CD4-positive, alpha-beta T cell treated with Interleukin-15 for 1 hour (primary cell): ENCODE measurements around the gene ABLIM1.
"Not testable (repeated sequence)": the region's sequence is repeated elsewhere in the genome, so short reads cannot be mapped to it uniquely, and the experiment has no call there.

ENCODE experiments used
- DNase-seq: peaks from one replicate; pipeline ENCODE4 v3.0.0-alpha.2; 2020

ABLIM1 gene

DNA sequence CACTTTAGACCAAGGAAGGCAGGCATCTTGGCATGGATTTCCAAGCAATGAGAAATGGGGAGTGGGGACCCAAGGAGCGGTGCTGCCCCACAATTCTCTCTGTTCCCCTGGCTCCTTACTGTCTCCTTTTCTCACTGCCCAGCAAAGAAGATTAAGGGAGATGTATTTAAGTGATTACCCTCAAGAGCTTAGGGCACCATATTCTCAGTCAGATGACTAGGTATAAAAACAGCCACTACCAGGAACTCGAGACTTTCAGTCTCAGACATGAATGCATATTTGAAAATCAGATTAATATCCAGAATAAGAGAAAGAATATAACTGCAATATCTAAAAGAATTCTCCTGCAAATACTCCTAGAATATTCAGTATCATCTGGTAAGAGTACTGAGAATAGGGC lies at the start of gene ABLIM1:
ABLIM1 (minus strand) TSS at position 101 of the 400 bp plus-strand sequence; CDS start at position 26, 75 bp downstream.
- no peak for DNase-seq

DNA sequence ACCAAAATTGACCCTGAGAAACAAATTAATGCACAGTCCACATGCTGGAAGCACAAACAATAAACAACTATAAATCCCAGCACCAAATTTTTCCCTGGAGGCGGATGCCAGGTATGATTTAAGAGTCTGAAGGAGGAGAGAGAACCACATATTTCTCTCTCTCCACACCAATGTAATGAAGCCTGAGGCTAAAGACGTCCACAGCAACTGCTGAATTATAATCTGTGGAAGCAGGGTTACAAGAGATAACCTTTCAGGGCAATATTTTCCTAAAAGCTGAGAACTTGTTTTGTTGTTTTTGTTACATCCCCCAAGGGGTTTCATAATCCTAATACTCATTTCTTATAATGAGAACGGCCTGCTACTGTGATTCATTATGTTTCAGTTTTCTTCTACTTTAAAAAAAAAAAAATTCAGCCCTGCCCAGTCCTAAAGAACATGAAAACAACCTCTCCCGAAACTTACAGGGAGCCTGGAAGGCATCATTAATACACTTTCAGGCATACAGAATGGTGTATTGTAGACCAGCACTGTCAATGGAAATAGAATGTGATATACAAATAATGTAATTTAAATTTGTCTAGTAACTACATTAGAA lies 48.5 kb upstream of the ABLIM1 start:
- no peak for DNase-seq

DNA sequence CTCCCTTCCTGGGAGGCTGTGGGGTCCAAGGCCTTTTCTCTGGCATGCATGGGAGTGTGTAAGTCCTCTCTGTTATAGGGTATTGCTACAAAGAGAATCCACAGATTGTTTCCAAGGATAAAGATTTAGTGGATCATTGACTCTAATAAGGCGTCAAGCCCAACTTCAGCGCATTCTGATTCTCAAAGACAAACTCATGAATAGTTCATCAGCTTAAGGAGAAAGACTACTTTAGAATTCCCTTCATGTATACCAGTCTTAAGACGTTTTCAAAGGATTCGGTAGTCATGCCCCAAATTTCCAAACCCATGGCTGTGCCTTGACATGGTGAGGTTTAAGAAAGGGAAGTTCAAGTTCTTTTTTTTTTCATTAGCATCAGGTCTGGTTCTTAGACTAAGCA lies 46.6 kb upstream of the ABLIM1 start:
- no peak for DNase-seq

DNA sequence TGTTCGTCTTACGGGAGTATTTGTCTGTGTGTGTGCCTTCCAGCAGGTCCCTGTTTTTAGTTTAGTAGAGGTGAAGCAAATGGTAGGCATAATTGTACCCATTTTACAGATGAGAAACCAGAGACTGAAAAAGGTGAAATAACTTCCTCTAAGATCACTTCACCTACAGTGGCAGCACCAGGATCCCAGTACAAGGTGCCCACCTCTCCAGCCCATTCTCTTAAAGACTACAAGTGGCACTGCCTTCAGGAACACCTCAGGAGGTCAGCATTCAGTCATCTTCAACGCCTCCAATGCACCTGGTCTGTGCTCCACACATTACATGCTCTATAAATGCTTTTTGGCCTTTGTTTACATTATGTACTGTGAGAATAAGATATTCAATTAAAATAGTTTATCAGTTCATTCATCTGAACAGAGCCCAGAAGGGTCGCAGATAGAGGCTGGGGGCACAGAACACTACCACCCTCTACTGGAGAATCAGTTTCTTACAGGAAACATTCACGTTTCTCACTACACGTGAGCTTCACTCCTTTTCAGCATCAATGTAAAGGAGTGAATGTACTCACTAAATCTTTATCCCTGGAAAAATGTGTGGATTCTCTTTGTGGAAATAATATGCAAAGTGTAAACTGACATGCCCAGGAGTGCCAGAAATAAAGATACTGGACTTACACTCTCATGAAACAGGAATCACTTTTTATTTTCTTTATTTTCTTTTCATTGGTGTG lies 45.5 kb upstream of the ABLIM1 start:
- DNase-seq = no peak

DNA sequence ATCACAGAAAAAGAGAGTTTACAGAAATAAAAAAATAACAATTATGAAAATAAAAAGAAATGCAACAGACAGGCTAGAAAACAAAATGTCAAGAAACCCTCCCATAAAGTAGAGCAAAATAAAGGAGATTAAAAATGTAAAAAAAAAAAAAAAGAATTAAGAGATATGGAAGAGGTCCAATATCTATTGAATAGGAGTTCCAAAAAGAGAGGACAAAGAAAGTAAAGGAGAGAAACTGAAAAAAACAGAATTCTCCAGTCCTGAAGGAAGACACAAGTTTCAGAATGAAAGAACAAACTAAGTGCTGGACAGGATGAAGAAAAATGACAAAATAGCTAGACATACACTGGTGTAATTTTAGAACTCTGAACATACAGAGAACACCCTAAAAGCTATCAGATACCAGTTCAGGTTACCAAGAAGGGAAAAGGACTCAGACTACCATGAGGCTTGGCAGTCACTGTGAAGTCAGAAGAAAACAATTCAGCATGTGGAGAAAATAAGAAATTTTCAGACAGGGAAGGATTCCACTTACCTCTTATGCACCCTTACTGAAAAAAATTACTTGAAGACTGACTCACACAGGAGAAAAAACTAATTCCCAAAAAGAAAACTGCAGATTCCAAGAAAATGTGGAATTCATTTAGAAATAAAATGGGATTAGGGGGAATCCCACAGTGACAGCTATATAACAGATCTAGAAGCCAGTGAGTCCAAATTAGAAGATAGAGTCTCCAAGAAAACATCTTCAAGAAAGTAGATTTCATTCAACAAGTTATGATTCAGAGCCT lies 40.4 kb upstream of the ABLIM1 start:
- DNase-seq = no peak

DNA sequence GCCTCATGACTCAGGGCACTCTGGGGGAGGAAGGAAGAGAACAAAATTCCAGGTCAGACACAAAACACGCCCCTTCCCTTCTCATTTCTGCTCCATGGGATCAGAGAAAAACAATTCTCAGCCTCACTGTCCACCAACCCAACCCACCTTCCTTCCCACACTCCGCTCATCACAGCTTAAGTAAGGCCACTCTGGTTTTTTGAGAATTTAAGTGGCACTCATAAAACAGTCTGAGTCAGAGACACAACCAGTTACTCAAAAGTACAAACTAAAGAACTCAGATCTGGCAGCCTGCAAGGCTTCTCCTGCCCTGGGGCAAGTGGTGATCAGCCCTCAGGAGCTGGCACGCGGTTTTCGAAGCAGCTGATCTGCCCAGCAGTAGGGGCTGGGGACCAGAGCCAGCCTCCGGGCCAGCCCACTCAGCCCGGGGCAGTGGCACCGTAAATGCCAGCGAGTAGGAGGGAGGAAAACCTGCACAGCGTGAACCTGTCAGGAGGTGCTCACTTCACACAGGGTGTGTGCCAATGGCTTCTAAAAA lies 39.1 kb upstream of the ABLIM1 start:
- no peak for DNase-seq

DNA sequence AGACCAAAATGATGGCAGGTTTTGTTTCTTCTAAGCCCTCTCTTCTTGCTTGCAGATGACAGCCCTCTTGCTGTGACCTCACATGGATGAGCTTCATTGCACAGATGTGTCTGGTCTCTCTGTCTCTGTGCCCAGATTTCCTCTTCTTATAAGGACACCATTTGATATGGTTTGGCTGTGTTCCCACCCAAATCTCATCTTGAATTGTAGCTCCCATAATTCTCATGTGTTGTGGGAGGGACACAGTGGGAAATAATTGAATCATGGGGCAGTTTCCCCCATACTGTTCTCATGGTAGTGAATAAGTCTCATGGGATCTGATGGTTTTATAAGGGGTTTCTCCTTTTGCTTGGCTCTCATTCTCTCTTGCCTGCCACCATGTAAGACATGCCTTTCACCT lies 38.2 kb upstream of the ABLIM1 start:
- DNase-seq = not testable (repeated sequence)

DNA sequence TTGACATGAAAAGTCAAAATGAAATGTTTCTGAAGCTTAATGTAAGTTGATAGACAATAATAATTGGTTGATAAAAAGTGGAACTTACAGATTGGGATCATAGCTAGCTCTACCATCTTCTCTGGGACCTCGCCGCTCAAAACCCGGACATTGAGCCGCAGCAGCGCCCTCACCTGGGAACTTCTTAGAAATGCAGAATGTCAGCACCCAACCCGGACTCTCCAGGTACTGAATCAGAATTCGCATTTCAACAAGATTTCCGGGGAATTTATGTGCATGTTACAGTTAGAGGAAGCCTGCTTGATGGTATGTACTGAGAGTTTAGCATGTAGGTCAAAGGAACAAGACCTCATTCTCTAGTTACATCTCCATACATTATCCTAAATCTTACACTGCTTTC lies 36.7 kb upstream of the ABLIM1 start:
- DNase-seq = no peak

DNA sequence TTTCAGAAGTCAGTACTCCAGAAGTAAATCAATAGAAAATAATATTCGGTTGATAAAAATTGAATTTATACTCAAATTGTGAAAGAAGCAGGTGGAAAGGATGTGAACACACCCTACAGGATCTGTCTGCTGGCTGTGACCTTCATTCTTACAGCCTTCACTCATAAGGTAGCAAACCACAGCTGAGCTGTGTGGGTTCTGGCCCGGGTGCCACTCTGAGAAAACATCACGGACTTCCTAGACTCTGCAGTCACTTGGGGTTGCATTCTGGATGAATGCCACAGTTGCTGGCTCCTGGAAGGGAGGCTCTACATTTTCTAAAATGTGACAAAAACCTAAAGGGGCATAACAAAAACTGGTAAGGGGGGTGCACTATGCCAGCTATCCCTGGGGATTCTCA lies 36.0 kb upstream of the ABLIM1 start:
- no peak for DNase-seq

DNA sequence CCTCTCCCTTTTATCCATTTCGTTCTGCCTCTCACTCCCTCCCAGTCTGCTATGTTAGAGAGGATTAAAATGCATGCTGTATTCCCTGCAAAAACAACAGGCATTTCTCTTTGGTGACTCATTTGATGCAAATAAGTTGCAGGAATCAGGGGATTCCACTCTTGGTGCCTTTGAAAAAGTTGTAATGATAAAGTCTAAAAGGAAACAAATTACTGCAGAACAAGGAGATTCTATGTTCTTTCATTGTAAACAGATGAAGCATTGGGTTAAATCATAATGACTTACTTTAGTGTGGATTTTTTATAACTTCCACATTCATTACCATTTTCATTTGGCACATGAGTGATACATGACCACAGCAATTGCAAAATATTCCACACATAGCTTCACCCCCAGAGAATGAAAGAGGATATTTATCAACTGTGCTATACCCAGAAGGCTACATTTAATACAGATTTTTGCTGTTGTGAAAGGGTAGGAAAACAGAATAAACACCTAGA lies 33.4 kb upstream of the ABLIM1 start:
- no peak for DNase-seq

DNA sequence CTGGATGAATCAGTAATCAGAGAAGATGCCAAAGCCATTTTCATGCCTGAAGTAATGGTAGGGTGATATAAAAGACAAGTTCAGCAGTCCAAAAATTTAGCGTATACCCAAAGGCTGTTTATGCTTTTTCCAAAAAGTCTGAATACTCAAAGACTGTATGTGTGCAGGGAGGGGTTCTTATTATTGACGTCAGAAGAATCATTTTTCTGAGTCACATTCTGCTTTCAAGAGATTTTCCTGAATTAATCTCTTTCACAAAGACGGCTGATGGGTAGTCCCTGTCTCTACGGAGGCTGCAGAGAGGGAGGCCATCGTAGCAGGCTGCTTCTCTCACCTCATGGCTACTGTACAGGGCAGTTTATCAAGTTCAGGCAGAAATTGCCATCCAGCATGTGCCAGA lies 30.7 kb upstream of the ABLIM1 start:
- no peak for DNase-seq

DNA sequence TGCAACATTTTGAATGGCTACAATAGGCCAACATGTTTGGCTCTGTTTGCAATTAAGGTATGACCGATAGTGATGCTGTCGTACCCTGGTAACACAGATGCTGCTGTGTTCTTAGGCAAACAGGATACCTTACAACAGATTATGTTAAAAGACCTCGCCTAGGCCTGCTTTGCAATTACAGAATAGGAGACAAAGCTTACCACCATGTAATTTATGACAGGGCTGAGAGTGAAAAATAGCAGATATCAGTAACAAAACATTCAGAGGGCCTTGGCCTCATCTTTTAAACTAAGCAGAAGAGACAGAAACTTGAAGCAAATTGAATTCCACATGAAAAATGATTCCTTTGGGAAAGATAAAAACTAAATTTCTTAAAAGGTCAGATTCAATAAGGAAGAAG lies 29.4 kb upstream of the ABLIM1 start:
- DNase-seq = no peak

DNA sequence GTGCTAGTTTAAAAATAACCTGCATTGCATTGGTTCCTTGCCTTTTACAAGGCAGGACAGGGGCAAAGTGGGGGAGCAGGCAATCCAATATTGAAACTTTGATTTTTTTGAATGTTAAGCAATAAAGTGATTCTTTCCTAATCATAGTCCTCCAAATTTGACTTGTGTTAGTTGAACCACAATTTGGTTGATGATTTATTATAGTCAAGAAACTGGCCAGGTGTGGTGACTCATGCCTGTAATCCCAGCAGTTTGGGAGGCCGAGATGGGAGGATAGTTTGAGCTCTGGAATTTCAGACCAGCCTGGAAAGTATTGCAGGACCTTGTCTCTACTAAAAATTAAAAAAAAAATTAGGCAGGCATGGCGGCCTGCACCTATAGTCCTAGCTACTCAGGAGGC lies 27.9 kb upstream of the ABLIM1 start:
- DNase-seq = no peak

DNA sequence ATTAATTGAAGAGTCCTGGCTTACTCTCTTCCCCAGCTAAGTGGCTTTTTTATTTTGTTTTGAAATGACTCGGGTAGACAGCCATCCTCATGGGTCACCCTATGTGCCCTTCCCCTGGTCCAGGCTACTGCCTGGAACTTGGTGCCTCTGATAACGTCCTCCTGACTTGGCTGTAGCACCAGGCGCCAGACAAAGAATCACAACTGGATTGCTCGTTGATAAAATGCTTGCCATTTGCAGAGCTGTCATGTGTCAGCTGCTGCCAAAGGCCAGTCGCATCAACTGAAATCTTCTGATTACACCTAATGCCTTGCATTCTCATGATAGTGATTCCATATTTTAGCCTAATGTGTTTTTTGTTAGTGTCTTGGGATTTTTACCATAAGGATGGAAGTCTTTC lies 27.4 kb upstream of the ABLIM1 start:
- no peak for DNase-seq

DNA sequence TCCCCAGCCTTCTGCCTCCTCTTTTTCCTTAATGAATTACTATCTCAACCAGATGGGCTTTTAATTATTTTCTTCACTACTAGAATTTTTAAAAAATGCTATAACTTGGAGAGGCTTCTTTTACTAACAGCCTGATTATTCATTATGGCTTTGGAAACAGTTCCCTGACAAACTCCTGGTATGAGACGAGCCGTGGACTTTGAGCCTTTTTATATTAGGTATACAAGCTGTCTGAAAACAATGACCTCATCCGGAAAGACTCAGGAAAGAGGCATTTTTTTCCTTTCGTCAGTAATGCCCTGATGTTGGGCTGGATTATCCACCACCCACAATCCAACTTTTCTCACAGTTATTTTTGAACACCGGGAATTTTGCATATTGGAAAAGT lies 26.7 kb upstream of the ABLIM1 start:
- DNase-seq = no peak

DNA sequence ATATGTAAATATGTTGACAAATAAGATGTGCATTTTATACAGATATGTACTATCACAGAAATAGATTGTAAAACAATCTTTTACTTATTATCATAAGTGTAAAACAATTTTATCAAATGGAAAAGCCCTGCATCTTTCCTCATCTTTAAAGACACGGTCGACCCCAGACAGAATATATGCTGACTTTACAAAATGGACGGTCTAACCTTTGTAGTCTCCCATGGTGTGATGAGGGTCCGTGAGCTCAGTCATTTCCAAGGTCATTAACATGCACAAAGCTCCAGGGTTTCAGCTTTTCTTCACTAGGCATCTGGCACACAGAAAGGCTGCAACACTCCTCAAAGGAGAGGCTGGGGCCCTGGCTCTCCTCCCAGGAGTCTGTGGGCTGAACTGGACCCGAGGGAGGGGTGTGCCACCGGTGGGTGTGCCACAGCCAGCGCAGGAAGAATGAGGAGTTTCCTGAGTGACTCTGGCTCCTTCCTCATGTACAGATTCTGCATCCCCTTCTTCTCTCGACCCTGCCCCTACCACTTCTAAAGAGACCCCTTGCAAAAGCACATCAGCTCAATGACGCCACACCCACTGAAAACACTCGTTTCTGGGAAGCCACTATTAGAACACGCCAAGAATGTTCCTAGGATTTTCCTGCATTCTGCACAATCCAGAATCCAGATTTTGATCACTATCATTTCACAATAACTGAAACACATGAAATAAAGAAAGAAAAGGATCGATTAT lies 26.2 kb upstream of the ABLIM1 start:
- no peak for DNase-seq

DNA sequence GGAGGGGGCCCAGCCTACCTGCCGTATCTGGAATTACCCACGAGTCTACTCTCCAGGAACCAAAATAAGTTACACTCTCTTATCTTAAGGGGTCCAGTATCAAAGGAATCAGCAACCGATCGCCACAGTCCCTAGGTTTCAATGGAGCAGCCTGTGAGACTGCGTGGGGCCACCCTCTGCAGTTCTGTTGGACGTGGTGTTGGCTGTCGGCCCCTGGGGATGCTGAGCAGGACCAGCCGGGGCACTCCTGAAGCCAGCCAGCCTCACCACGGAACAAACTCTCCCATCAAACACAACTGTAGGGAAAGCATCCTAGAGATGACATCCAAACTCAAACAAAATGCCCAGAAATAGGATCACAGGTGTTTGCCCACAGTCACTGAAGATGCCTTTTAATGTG lies 25.5 kb upstream of the ABLIM1 start:
- DNase-seq = no peak

DNA sequence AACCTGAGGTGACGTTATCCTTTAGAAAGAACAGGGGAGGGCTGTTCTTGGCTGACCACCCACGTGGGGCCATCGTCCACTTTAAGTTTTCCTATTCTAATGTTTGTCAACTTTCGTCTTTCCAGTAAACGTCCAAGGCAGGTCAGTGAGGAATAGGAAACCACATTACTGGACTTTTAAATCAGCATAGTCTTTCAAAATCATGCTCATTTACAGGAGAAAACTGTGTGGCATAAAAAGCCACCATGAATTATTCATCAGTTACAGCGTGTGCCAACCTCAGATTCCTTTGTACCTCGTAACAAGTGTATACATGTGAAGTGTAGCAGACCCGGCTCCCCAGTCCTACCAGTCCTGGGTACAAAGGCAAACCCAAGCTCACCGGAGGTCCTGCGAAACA lies 25.1 kb upstream of the ABLIM1 start:
- DNase-seq = no peak

DNA sequence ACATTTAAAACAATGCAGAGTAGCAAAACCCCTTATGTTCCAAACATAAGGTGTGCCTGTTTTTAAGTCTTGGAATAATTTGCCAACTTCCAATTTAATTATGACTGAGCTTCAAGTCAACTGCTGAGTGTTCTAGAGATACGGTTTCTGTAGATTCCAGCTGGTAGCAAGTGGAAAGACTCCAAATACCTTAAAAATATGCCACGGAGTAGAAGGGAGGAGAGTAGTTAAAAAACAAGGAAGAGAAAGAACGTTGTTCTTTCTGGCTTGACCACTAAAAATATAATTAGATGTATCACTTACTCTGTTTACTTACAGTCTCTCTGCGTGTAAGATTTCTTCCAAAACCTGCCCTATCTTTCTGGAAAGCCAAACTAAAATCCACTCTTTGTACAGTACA lies 24.5 kb upstream of the ABLIM1 start:
- no peak for DNase-seq

DNA sequence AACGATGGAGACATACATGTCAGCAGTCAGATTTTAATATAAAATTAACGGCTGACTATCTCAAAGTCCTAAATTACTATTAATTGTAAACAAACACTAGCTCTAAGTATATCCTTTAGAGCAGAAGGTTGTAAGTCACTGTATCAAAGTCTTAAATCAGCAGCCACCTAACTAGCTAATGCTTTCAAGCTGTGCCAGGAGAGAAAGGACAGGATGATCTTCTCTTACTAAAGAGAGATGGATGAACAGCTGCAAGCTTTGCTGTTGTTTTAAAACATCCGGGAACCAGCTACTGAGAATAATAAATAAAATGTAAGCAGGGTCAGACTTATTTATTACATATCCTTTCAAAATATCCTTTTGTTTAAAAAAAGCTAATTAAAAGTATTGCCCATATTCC lies 24.0 kb upstream of the ABLIM1 start:
- DNase-seq = no peak

DNA sequence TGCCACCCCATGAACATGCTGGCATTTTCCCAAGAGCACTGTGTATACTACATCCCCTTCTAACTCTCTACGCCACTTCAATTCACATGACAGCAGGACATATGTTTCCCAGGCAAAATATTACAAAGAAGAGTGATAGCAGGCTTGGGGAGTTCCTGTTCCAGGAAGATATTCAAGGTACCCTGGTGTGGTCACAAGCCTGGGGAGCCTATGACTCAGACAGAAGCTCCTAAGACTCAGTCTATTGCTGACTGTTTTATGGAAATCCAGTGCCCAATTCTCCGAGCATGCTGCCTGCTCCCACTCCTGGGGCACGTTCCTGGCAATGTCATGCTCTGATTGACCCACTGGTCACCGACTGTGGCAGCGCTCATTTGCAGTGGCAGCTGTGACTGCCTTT lies 23.5 kb upstream of the ABLIM1 start:
- DNase-seq = no peak

DNA sequence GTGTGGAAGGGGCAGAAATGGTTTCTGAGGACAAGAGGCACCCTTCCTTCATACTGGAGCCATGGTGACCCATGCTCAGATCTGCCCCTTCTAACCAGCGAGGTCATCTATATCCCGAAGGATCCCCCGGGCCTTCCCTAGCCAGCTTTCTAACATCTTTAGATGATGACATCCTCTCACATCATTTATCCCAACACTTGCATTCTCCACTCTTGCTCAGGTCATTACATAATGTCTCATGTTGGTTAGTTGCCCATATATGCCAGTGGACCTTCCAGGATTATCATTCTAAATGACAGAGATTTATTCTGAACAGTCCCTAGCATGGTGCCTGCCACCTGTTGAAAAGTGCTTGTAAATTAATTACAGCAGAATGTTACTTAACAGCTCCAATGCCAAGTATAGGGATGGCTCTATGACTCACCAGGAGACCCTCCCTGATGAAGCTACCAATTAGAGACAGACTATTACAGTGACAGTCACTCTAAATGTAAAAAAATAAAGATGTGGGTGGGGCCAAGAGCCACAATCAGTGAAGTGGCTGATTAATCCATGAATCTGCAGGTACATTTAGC lies 22.6 kb upstream of the ABLIM1 start:
- no peak for DNase-seq

DNA sequence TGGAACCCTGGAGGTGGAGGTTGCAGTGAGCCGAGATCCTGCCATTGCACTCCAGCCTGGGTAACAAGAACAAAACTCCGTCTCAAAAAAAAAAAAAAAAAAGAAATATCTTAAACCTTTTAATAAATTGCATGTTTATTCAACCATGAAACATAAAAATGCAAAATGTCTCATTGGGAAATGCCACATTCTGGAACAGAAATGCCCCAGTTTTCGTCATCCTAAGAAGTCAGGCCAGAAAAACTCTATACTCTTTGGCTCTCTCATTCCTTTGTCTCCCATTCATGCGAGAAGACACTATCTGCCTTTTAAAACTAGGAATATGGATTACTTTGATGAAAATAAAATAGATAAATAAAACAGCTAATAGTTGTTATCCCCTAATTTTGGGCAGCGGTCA lies 21.5 kb upstream of the ABLIM1 start:
- DNase-seq = no peak
